Glomerular visceral epithelial cell (primary cell): ENCODE data around the gene KCNK15.

Experiments
- DNase-seq: peaks from one replicate; pipeline ENCODE4 v3.0.0-alpha.2; 2016; ENCODE audit errors: extremely low spot score

KCNK15 gene

GRCh38 chr20:44736170-44737021 lies 9.3 kb upstream of the KCNK15 start:
- DNase-seq, result no peak

- no peak for DNase-seq
Observed at GRCh38 chr20:44737116-44737515, 8.5 kb upstream of the KCNK15 start.

- peak; percentile 74 for DNase-seq
Observed at GRCh38 chr20:44738813-44739477, 6.7 kb upstream of the KCNK15 start.

- no peak for DNase-seq
Observed at GRCh38 chr20:44739942-44740341, 5.7 kb upstream of the KCNK15 start.

- DNase-seq, result no peak
Observed at GRCh38 chr20:44742304-44743079, 3.2 kb upstream of the KCNK15 start.

- DNase-seq, result no peak
Observed at GRCh38 chr20:44743080-44743701, 2.5 kb upstream of the KCNK15 start.

- DNase-seq, result no peak
Observed at GRCh38 chr20:44743916-44744655, 1.6 kb upstream of the KCNK15 start.

GRCh38 chr20:44745122-44745597 lies 505 bp upstream of the KCNK15 start:
- no peak for DNase-seq

- DNase-seq, result no peak
Observed at GRCh38 chr20:44746367-44747165, 901 bp downstream of the KCNK15 start.

GRCh38 chr20:44747166-44748004 lies 1.7 kb downstream of the KCNK15 start:
- DNase-seq, result peak; percentile 93

- DNase-seq, result no peak
Observed at GRCh38 chr20:44748005-44748370, 2.3 kb downstream of the KCNK15 start.

- DNase-seq, result no peak
Observed at GRCh38 chr20:44750081-44750805, 4.6 kb downstream of the KCNK15 start.

GRCh38 chr20:44752099-44752931 lies 6.7 kb downstream of the KCNK15 start:
- no peak for DNase-seq

- no peak for DNase-seq
Observed at GRCh38 chr20:44754554-44754953, 8.9 kb downstream of the KCNK15 start.

- DNase-seq, result no peak
Observed at GRCh38 chr20:44756011-44756688, 10.5 kb downstream of the KCNK15 start.

GRCh38 chr20:44756956-44757355 lies 11.3 kb downstream of the KCNK15 start:
- DNase-seq, result no peak
